Liver (tissue), 3 donors: ENCODE results near the gene GALNTL6.

Experiments used
- ATF3 ChIP-seq: IDR thresholded peaks from 2 replicates; pipeline ENCODE4 v1.6.1; 2016; ENCODE audit warnings: antibody characterized with exemption
- EGR1 ChIP-seq, 2 donors: IDR thresholded peaks; 2 replicates each; pipeline ENCODE4 v1.6.1; 2016 to 2018; ENCODE audit warnings: antibody characterized with exemption in 2 of 2, low read depth in 2 of 2
- JUND ChIP-seq, 2 donors: IDR thresholded peaks; 2 replicates each; pipeline ENCODE4 v1.6.1; 2016; ENCODE audit warnings: antibody characterized with exemption in 2 of 2
- NR2F2 ChIP-seq: IDR thresholded peaks from 2 replicates; pipeline ENCODE4 v1.6.1; 2016; ENCODE audit warnings: antibody characterized with exemption
- RAD21 ChIP-seq, 2 donors: IDR thresholded peaks; 2 replicates each; pipeline ENCODE4 v1.6.1; 2016; ENCODE audit warnings: antibody characterized with exemption in 2 of 2, mild to moderate bottlenecking in 2 of 2
- TAF1 ChIP-seq: conservative IDR thresholded peaks from 2 replicates; pipeline ENCODE4 v1.6.1; 2016; ENCODE audit warnings: antibody characterized with exemption, mild to moderate bottlenecking
- YY1 ChIP-seq: IDR thresholded peaks from 2 replicates; pipeline ENCODE4 v1.6.1; 2016; ENCODE audit warnings: antibody characterized with exemption, mild to moderate bottlenecking
- TF ChIP-seq, protein P1 (sequence below): IDR thresholded peaks from 2 replicates; pipeline ENCODE4 v1.6.1; 2016; ENCODE audit warnings: antibody characterized with exemption
- TF ChIP-seq, protein P2 (sequence below): fragments of 150-350 bp; IDR thresholded peaks from 2 replicates; pipeline ENCODE4 v1.5.1; 2017; ENCODE audit warnings: improper control_type of control experiment, low read depth, low read length; ENCODE audit not compliant: missing input control
- donor health status: healthy.
- donor health status: healthy.

GRCh38 chr4:172843192-172843591, 1030.0 kb downstream of the GALNTL6 start:
- no peak for TF ChIP-seq TAF1
- TF ChIP-seq, protein P1, sequence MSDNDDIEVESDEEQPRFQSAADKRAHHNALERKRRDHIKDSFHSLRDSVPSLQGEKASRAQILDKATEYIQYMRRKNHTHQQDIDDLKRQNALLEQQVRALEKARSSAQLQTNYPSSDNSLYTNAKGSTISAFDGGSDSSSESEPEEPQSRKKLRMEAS, result no peak
- TF ChIP-seq, protein P2, sequence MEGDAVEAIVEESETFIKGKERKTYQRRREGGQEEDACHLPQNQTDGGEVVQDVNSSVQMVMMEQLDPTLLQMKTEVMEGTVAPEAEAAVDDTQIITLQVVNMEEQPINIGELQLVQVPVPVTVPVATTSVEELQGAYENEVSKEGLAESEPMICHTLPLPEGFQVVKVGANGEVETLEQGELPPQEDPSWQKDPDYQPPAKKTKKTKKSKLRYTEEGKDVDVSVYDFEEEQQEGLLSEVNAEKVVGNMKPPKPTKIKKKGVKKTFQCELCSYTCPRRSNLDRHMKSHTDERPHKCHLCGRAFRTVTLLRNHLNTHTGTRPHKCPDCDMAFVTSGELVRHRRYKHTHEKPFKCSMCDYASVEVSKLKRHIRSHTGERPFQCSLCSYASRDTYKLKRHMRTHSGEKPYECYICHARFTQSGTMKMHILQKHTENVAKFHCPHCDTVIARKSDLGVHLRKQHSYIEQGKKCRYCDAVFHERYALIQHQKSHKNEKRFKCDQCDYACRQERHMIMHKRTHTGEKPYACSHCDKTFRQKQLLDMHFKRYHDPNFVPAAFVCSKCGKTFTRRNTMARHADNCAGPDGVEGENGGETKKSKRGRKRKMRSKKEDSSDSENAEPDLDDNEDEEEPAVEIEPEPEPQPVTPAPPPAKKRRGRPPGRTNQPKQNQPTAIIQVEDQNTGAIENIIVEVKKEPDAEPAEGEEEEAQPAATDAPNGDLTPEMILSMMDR, result no peak
- no peak for TF ChIP-seq YY1
- TF ChIP-seq NR2F2, result no peak
- no peak for TF ChIP-seq RAD21 (IDR thresholded peaks at IDR 0.05)
- TF ChIP-seq EGR1 (IDR thresholded peaks at IDR 0.05; ENCODE audit: low read depth in 2 of 2), result no peak
- no peak for TF ChIP-seq JUND (IDR thresholded peaks at IDR 0.05)
- TF ChIP-seq ATF3, result no peak
